Measurements from ENCODE around the gene MAN1B1.

The MAN1B1 gene

GRCh38 chr9:137148242-137148641, 61.5 kb downstream of the MAN1B1 start:
- H3K4me3 ChIP-seq (ENCODE audit: low read depth, low read length) = no peak overlapping the region
- DNase-seq (ENCODE audit: low read depth) = no peak
- TF ChIP-seq, protein P1, sequence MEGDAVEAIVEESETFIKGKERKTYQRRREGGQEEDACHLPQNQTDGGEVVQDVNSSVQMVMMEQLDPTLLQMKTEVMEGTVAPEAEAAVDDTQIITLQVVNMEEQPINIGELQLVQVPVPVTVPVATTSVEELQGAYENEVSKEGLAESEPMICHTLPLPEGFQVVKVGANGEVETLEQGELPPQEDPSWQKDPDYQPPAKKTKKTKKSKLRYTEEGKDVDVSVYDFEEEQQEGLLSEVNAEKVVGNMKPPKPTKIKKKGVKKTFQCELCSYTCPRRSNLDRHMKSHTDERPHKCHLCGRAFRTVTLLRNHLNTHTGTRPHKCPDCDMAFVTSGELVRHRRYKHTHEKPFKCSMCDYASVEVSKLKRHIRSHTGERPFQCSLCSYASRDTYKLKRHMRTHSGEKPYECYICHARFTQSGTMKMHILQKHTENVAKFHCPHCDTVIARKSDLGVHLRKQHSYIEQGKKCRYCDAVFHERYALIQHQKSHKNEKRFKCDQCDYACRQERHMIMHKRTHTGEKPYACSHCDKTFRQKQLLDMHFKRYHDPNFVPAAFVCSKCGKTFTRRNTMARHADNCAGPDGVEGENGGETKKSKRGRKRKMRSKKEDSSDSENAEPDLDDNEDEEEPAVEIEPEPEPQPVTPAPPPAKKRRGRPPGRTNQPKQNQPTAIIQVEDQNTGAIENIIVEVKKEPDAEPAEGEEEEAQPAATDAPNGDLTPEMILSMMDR (IDR thresholded peaks at IDR 0.05; ENCODE audit: low read depth, low read length, missing control alignments) = no peak

GRCh38 chr9:137148661-137149060, 61.9 kb downstream of the MAN1B1 start:
- in situ Hi-C loops (cut with HindIII; ENCODE audit: low sequenced_read_pairs) = no loop called here
- TF ChIP-seq, protein P1 (IDR thresholded peaks at IDR 0.05; ENCODE audit: low read depth, low read length, missing control alignments) = no peak
- DNase-seq (ENCODE audit: low read depth) = no peak
- H3K4me3 ChIP-seq (ENCODE audit: low read depth, low read length) = no peak overlapping the region

More at GRCh38 chr9:137148242-137148641, 61.5 kb downstream of the MAN1B1 start:
- in situ Hi-C loops (cut with HindIII; ENCODE audit: low sequenced_read_pairs) = no loop called here

DNA sequence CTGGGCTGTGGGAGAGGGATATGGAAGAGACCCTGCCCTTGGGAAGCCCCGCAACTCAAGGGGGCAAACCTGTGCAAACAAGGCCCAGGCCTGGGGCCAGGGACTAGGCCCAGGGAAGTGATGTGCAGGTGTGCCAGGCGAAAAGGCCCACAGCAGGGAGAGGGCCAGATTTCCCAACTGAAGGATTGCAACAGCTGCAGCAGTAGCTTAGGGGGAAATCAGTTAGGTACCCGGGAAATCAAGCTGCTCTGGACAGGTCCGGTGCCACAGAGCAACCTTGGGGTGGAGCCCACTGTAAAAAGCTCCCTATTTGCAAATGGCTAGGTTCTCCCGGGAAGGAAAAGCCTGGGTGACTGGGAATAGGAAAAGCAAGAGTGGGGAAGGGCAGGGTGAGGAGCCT, 62.6 kb downstream of the MAN1B1 start:
- TF ChIP-seq, protein P1 (IDR thresholded peaks at IDR 0.05; ENCODE audit: low read depth, low read length, missing control alignments) = no peak
- in situ Hi-C loops (cut with HindIII; ENCODE audit: low sequenced_read_pairs) = no loop called here
- no peak for DNase-seq (ENCODE audit: low read depth)
- H3K4me3 ChIP-seq (ENCODE audit: low read depth, low read length) = no peak overlapping the region

GRCh38 chr9:137149942-137150616, 63.3 kb downstream of the MAN1B1 start:
- DNase-seq (ENCODE audit: low read depth) = no peak
- TF ChIP-seq, protein P1 (IDR thresholded peaks at IDR 0.05; ENCODE audit: low read depth, low read length, missing control alignments) = no peak
- H3K4me3 ChIP-seq (ENCODE audit: low read depth, low read length) = no peak overlapping the region
- in situ Hi-C loops (cut with HindIII; ENCODE audit: low sequenced_read_pairs) = no loop called here

GRCh38 chr9:137150617-137151457, 64.1 kb downstream of the MAN1B1 start:
- TF ChIP-seq, protein P1 (IDR thresholded peaks at IDR 0.05; ENCODE audit: low read depth, low read length, missing control alignments) = no peak
- no peak for DNase-seq (ENCODE audit: low read depth)
- H3K4me3 ChIP-seq (ENCODE audit: low read depth, low read length) = no peak overlapping the region
- in situ Hi-C loops (cut with HindIII; ENCODE audit: low sequenced_read_pairs) = no loop called here

- in situ Hi-C loops (cut with HindIII; ENCODE audit: low sequenced_read_pairs) = no loop called here
- TF ChIP-seq, protein P1 (IDR thresholded peaks at IDR 0.05; ENCODE audit: low read depth, low read length, missing control alignments) = no peak
- DNase-seq (ENCODE audit: low read depth) = no peak
- H3K4me3 ChIP-seq (ENCODE audit: low read depth, low read length) = no peak overlapping the region
These were observed 66.1 kb downstream of the MAN1B1 start for GRCh38 chr9:137152844-137153405.
